ENCODE measurements around the gene CCDC50.

CCDC50 gene

GRCh38 chr3:191316876-191317603 is 12.2 kb upstream of the CCDC50 start:
- no peak for DNase-seq (ENCODE audit: low read depth)

- no peak for DNase-seq (ENCODE audit: low read depth)
Measured at GRCh38 chr3:191320316-191320715, 8.9 kb upstream of the CCDC50 start.

GRCh38 chr3:191321019-191321767 is 8.0 kb upstream of the CCDC50 start:
- no peak for DNase-seq (ENCODE audit: low read depth)

DNA sequence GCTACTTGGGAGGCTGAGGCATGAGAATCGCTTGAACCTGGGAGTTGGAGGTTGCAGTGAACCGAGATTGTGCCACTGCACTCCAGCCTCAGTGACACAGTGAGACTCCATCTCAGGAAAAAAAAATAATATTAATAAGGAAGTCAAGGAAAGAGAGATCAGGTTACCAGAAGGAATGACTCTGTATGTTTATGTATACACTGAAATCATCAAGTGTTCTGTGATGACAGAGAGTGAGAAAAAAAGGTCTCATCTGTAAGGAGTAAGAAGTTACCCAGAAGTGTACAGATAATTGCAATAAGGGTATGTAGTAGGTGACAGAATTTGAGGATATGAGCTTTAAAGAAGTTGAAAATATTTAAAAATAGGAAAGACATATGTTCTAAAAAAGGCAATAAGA is 4.3 kb upstream of the CCDC50 start:
- no peak for DNase-seq (ENCODE audit: low read depth)

GRCh38 chr3:191327526-191327925 is 1.7 kb upstream of the CCDC50 start:
- DNase-seq (ENCODE audit: low read depth), result no peak

DNA sequence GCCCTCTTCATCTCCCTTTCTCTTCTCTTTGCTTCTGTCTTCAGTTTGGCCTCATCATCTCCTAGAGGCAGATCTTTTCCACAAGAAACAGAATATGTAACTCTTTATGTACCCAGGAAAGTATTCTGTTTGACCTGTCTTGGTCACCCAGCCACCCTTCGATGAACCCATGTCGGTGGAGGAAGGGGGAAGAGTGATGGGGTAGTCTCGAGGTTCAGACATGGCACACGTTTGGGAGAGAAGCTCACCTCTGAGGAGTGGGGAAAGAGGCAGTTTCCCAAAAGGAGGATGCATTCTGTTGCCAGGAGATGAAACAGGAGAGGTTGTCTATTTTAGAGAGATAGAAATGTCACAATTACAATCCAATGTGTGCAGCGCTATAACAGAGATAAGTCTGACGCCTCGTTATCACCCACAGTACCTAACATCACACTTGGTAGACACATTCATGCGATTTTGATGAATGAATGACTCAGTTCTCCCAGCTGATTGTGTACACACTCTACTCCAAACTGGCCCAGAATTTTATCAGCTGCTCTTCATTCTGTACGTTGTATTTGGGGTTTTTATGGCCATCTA is 722 bp upstream of the CCDC50 start:
- DNase-seq (ENCODE audit: low read depth), result no peak

- no peak for DNase-seq (ENCODE audit: low read depth)
Measured at GRCh38 chr3:191329654-191330529, 698 bp downstream of the CCDC50 start, which contains the start of gene UTS2B. Gene UTS2B, minus strand, starts transcription at chr3:191330526. Its CDS starts 48,337 bp downstream, at chr3:191282189.

GRCh38 chr3:191330530-191331048 is 1.4 kb downstream of the CCDC50 start:
- DNase-seq (ENCODE audit: low read depth), result no peak

DNA sequence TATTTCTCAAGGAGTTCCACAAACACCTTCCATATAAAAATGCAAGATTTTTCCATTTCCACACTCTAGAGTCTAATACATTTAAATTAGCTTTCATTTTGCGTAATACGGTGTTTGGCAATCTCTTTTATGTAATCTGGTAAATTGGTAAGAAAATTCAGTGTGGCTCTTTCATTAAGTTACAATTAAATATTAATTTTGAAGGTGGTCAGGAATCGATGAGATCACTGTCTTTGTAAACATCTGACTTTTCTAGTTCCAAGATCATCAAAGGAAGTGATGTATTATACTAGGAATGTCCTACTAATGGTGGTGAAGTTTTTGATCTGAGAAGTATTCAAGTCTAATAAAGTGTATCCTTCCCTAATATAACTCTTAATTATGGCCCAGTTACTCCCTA is 2.2 kb downstream of the CCDC50 start:
- no peak for DNase-seq (ENCODE audit: low read depth)

GRCh38 chr3:191333298-191333880 is 4.2 kb downstream of the CCDC50 start:
- no peak for DNase-seq (ENCODE audit: low read depth)

DNA sequence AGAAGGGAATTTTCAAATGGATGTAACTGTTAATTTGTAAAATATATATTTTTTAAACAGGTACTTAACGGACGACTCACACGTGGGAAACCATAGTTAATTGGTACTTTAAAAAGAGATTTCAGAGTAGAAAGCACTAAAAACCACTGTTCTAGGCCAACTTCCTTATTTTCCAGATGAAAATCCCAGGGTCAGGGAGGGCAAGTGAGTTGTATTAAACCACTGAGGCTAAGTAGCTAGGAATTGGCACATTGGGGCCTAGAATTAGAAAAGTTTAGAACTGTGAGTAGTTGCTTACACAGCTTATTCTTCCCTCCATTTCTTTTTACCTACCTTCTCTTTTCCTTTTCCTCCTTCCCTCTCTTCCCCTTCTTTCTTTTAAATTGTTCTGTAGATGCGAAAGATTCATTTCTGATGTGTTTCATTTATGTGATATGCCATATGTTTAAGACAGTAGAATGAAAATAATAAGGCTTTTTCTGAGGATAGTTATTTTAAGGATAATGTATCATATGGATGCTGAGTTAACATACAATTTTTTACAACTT is 5.2 kb downstream of the CCDC50 start:
- no peak for DNase-seq (ENCODE audit: low read depth)

DNA sequence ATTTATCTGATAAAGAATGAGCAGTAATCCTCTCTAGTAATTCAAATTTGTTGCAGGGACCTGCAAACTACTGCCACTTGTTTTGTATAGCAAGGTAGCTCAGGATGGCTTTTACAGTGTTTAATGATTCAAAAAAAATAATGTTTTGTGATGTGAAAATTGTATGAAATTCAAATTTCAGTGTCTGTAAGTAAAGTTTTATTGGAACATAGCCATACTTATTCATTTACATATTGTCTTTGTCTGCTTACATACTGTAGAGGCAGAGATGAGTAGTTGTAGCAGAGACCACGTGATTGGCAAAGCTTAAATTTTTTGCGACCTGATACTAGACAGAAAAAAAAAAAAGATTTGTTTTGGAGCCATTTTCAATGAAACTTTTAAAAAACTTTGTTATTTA is 7.6 kb downstream of the CCDC50 start:
- no peak for DNase-seq (ENCODE audit: low read depth)

DNA sequence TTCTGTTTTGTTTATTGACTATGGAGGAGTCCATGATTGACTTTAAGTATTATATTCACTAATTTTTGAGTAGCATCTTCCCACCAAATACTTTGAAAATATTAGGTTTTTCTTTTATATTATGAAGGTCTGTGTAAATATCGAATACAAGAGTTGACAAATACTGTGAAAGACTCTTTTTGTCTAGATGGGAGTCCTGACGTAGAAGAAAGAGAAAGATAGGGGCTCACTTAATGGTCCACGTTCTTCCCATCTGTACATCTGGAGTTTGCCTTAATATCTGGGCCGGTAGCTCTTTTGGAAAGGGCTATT is 8.9 kb downstream of the CCDC50 start:
- no peak for DNase-seq (ENCODE audit: low read depth)

DNA sequence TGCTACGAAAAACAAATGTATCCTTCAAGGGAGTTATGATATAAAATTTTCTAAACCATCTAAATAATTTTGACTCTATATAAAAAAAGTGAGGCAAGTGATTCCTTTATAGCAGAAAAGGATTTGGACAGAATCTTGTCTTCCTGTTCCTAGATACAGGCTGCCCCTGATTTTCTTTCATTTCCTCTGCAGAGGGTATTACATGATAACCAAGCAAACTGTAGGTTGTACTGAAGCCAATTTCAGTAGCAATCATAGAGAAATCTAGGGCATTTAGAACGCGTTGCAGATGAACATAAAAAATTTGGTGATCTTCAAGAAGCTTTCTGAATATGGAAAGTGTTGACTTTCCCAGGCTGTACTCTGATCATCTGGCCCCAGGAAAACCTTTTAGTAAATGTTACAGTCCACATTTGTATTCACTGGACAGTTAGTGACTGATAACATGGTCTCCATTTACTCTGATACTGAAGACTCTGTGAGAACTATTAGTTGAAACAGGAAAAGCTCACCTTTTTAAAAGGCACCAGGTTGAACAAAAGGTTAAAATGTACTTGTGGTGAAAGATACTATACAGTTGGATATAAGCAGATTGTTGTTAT is 10.2 kb downstream of the CCDC50 start:
- no peak for DNase-seq (ENCODE audit: low read depth)

DNA sequence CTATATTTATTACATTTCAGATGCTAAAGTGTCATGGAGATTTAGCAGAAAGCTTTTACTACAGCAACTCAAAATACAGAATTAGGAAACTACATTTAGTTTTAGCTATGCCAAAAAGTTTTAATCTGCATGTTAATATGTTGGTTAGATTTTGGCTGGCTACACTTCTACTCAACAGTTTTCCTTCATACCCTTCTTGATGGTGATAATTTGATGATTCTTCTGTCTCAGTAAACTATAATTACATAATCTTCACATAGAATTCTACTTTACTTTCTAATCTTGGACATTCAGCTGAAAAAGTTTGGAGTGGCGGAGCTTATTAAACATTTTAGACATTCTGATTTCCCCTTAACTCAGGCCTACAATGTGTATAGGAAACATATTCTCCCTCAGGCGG is 11.2 kb downstream of the CCDC50 start:
- no peak for DNase-seq (ENCODE audit: low read depth)

GRCh38 chr3:191340966-191341365 is 11.8 kb downstream of the CCDC50 start:
- no peak for DNase-seq (ENCODE audit: low read depth)

DNA sequence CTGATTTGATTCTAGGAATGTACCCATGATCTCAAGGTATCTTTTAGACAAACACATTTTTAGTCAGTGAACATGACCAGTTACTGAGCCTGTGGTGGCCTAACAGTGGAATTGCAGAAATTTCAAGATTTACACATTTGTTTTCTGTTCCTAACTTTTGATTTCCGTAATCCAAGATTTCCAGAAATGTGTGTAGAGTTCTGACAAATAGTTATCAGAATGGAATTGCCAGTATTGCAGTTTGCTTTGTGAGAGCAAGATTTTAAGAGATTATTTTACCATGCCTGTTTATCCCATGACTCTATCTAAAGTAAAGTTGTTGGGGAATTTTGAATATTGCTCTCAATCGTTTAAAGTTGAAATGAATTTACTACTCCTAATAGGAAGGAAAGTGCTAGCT is 12.8 kb downstream of the CCDC50 start:
- no peak for DNase-seq (ENCODE audit: low read depth)

DNA sequence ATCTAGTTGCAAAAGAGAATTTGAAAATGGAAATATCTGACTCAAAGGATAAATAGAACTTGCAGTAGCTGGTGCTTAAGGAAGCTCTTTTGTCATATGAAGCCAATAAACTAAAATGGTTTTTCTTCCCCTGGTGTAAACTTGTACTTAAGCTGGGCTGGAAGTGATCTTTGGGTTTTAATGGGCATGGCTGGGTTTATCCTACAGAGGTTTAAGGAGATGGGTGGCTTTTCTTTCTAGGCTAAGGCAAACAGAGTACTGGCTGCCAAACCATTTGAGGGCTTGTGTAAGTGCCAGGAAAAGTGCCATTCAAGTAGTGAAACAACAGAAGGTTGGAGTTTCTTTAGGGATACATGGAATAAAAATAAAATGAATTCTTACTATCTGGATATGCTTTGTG is 13.2 kb downstream of the CCDC50 start:
- DNase-seq (ENCODE audit: low read depth), result no peak

GRCh38 chr3:191343115-191343514 is 13.9 kb downstream of the CCDC50 start:
- no peak for DNase-seq (ENCODE audit: low read depth)

DNA sequence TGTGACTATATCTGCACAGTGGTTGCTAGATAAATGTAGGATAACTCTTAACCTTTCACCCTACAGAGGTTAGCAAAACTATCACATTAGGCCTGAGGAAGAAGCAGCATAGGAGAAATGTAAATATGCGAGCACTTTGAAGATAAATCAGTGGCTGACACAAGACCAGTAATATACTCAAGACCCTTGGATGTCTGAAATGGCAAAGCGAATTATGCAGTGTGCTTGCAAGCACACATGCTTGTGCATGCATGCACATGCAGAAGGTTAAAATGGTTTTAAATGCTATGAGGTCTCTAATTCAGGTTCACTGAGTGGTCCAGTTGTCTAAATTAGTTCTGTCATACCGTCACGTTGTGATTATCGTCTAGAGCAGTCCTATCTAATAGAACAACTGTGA is 14.7 kb downstream of the CCDC50 start:
- no peak for DNase-seq (ENCODE audit: low read depth)

DNA sequence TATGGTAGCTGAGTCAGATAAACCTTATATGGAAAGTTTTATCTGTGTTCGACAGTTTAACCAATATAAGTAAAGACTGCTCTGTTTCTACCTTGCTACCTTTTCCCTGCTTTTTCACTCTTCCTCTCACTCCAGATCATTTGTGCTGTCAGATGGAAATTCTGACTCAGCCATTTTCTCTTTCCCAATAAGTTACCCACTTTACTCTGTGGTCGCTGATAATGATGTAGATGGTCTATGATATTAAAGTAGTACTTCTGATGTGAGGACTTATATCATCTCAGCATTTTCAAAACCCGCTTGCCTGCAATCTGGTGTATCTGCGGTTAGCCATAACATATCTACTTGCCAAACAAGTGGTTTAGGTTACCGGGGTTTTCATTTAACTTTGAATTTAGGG is 16.1 kb downstream of the CCDC50 start:
- DNase-seq (ENCODE audit: low read depth), result no peak

Measured in CMK (cell line).